ENCODE results near the gene RCSD1.

GRCh38 chr1:167582064-167582463, 48.0 kb upstream of the RCSD1 start:
- no peak for TF ChIP-seq REST (IDR thresholded peaks at IDR 0.05; ENCODE audit: insufficient replicate concordance, low read depth)
- TF ChIP-seq CTCF (IDR thresholded peaks at IDR 0.05; ENCODE audit: insufficient read depth, low read length): no peak
- no peak for TF ChIP-seq GABPA (IDR thresholded peaks at IDR 0.05; ENCODE audit: low read depth)
- no peak for TF ChIP-seq POLR2AphosphoS5 (IDR thresholded peaks at IDR 0.05; ENCODE audit: low read depth)
- TF ChIP-seq SPI1 (IDR thresholded peaks at IDR 0.05; ENCODE audit: borderline replicate concordance, low read depth): no peak
